HG03378 (cell line): ENCODE measurements around the gene PSMD13.

Source experiments
- ATAC-seq: cut with Tn5 transposase; IDR thresholded peaks from one replicate; pipeline ENCODE4 v1.9.1; 2021; ENCODE audit warnings: mild to moderate bottlenecking, moderate library complexity; ENCODE audit not compliant: unreplicated experiment

Gene PSMD13

GRCh38 chr11:297586-298405, 61.0 kb downstream of the PSMD13 start:
- ATAC-seq: no peak

- no peak for ATAC-seq
These were observed 61.8 kb downstream of the PSMD13 start for GRCh38 chr11:298406-299065.

- ATAC-seq: no peak
These were observed 62.5 kb downstream of the PSMD13 start, which contains the start of gene IFITM5 for GRCh38 chr11:299081-299891. IFITM5 (minus strand) TSS chr11:299526; CDS start chr11:299490, 36 bp downstream.

GRCh38 chr11:299951-300735, 63.4 kb downstream of the PSMD13 start:
- ATAC-seq: no peak
